KMS-11 (cell line): ENCODE results near the gene AAK1.
A peak's percentile ranks its signal among the peaks of the same experiment; 100 is the strongest.
"Not testable (repeated sequence)": the region's sequence is repeated elsewhere in the genome, so short reads cannot be mapped to it uniquely, and the experiment has no call there.

Source experiments
- H2AFZ ChIP-seq: fragments of 200-600 bp; sonication (generic); 2 replicates; pipeline ENCODE4 v1.6.1; 2016; ENCODE audit warnings: antibody characterized with exemption, mixed run types, low read depth
- H3K27ac ChIP-seq: fragments of 200-600 bp; sonication (generic); 2 replicates; pipeline ENCODE4 v1.6.1; 2016; ENCODE audit warnings: mild to moderate bottlenecking, mixed run types
- H3K27me3 ChIP-seq: fragments of 200-600 bp; sonication (generic); 2 replicates; pipeline ENCODE4 v1.6.1; 2017; ENCODE audit warnings: mild to moderate bottlenecking, low read depth, mixed run types, moderate library complexity; ENCODE audit not compliant: insufficient read depth
- H3K36me3 ChIP-seq: fragments of 200-600 bp; sonication (generic); 2 replicates; pipeline ENCODE4 v1.6.1; 2017; ENCODE audit warnings: mild to moderate bottlenecking, mixed run types; ENCODE audit not compliant: insufficient read depth
- H3K4me1 ChIP-seq: fragments of 200-600 bp; sonication (generic); 2 replicates; pipeline ENCODE4 v1.6.1; 2016; ENCODE audit warnings: mild to moderate bottlenecking, low read depth, mixed run types; ENCODE audit not compliant: poor library complexity, severe bottlenecking
- H3K4me2 ChIP-seq: fragments of 200-600 bp; sonication (generic); 2 replicates; pipeline ENCODE4 v1.7.0; 2016; ENCODE audit warnings: mild to moderate bottlenecking, mixed run types
- H3K4me3 ChIP-seq: fragments of 200-600 bp; sonication (generic); IDR thresholded peaks from 2 replicates; pipeline ENCODE4 v1.6.1; 2017; ENCODE audit warnings: low read depth, low read length, mixed read lengths; ENCODE audit not compliant: insufficient read depth
- H3K79me2 ChIP-seq: fragments of 200-600 bp; sonication (generic); 2 replicates; pipeline ENCODE4 v1.6.1; 2016; ENCODE audit warnings: low read depth, mixed run types; ENCODE audit not compliant: insufficient read depth
- H3K9ac ChIP-seq: fragments of 200-600 bp; sonication (generic); 2 replicates; pipeline ENCODE4 v1.6.1; 2016; ENCODE audit warnings: mild to moderate bottlenecking, mixed run types
- H4K20me1 ChIP-seq: fragments of 200-600 bp; sonication (generic); 2 replicates; pipeline ENCODE4 v1.6.1; 2016; ENCODE audit warnings: mild to moderate bottlenecking, mixed run types; ENCODE audit not compliant: insufficient read depth
- CTCF ChIP-seq: fragments of 200-600 bp; sonication (generic); conservative IDR thresholded peaks from 2 replicates; pipeline ENCODE4 v1.6.1; 2017; ENCODE audit warnings: low read depth, mild to moderate bottlenecking, antibody characterized with exemption, low read length, moderate library complexity, mixed read lengths

Gene AAK1

GRCh38 chr2:69429491-69430183 is 213.9 kb downstream of the AAK1 start:
- H3K27me3 ChIP-seq = no peaks in the 10 kb centered on the region
- 0 out of 2 replicates have a peak, but pooled peaks cover 6% of the 10 kb centered on the region for H3K79me2 ChIP-seq
- H3K36me3 ChIP-seq = peaks cover 3% of the 10 kb centered on the region; the same call in 1 of the 2 replicates
- no peak overlapping the region for H2AFZ ChIP-seq
- no peak overlapping the region for H3K9ac ChIP-seq
- no peak overlapping the region for H3K4me2 ChIP-seq
- H4K20me1 ChIP-seq = no peaks in the 10 kb centered on the region
- H3K4me3 ChIP-seq = no peak overlapping the region
- no peak for TF ChIP-seq CTCF
- no peak overlapping the region for H3K27ac ChIP-seq
- H3K4me1 ChIP-seq = no peaks in the 10 kb centered on the region

DNA sequence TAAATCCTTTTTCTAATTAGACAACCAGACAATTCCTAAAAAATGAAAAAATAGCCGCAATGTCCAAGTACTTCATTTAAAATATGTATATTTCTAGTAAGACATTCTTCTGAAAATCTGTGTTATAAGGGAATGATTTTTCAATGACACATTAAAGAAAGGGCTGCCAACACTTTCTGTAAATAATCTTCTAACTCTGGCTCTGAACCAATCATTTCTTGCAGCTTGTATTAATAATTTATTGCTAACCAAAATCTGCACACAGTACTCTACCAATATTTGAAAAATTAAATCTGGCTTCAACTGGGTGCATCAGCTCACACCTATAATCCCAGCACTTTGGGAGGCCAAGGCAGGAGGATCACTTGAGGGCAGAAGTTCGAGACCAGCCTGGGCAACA is 214.6 kb downstream of the AAK1 start:
- no peak for TF ChIP-seq CTCF
- Histone ChIP-seq H3K27ac (no peak overlapping the region), H3K4me1 (no peaks in the 10 kb centered on the region), H3K27me3 (no peaks in the 10 kb centered on the region), H3K4me3 (no peak overlapping the region), H3K36me3 (peaks cover 3% of the 10 kb centered on the region; the same call in 1 of the 2 replicates), H3K79me2 (no peaks in the 10 kb centered on the region), H3K4me2 (no peak overlapping the region), H2AFZ (no peak overlapping the region), H4K20me1 (no peaks in the 10 kb centered on the region), H3K9ac (no peak overlapping the region)

- peaks cover 3% of the 10 kb centered on the region; the same call in 1 of the 2 replicates for H3K36me3 ChIP-seq
- no peak overlapping the region for H2AFZ ChIP-seq
- H4K20me1 ChIP-seq = no peaks in the 10 kb centered on the region
- no peak for TF ChIP-seq CTCF
- no peak overlapping the region for H3K27ac ChIP-seq
- H3K79me2 ChIP-seq = no peaks in the 10 kb centered on the region
- no peaks in the 10 kb centered on the region for H3K27me3 ChIP-seq
- H3K4me3 ChIP-seq = no peak overlapping the region
- peaks cover 10% of the 10 kb centered on the region for H3K4me1 ChIP-seq
- H3K4me2 ChIP-seq = no peak overlapping the region
- H3K9ac ChIP-seq = no peak overlapping the region
These were observed 219.1 kb downstream of the AAK1 start for GRCh38 chr2:69424419-69424818.

- no peak for TF ChIP-seq CTCF
These were observed 221.3 kb downstream of the AAK1 start for GRCh38 chr2:69422198-69422597.

GRCh38 chr2:69419111-69419510 is 224.4 kb downstream of the AAK1 start:
- H2AFZ ChIP-seq = not testable (repeated sequence)

More at GRCh38 chr2:69422198-69422597, 221.3 kb downstream of the AAK1 start:
- H3K4me2 ChIP-seq = peak overlapping the region; percentile 26
- no peaks in the 10 kb centered on the region for H3K36me3 ChIP-seq
- no peaks in the 10 kb centered on the region for H3K27me3 ChIP-seq
- no peak overlapping the region for H3K9ac ChIP-seq
- no peak overlapping the region for H3K27ac ChIP-seq
- no peaks in the 10 kb centered on the region for H4K20me1 ChIP-seq
- H3K4me1 ChIP-seq = peaks cover 10% of the 10 kb centered on the region
- no peak overlapping the region for H3K4me3 ChIP-seq
- H3K79me2 ChIP-seq = no peaks in the 10 kb centered on the region
- no peak overlapping the region for H2AFZ ChIP-seq

More at GRCh38 chr2:69419111-69419510, 224.4 kb downstream of the AAK1 start:
- not testable (repeated sequence) for H3K9ac ChIP-seq, H3K27ac ChIP-seq, H3K4me3 ChIP-seq, H3K27me3 ChIP-seq, H4K20me1 ChIP-seq, H3K4me2 ChIP-seq, H3K79me2 ChIP-seq, H3K36me3 ChIP-seq
- H3K4me1 ChIP-seq = peaks cover 10% of the 10 kb centered on the region
